GM18520 (cell line): ENCODE measurements around the gene OPA1.

Source experiments
- ATAC-seq: cut with Tn5 transposase; IDR thresholded peaks from one replicate; pipeline ENCODE4 v1.9.1; 2021; ENCODE audit not compliant: unreplicated experiment

OPA1 gene

GRCh38 chr3:193702967-193703366 lies 110.0 kb downstream of the OPA1 start:
- no peak for ATAC-seq

- ATAC-seq, result no peak
Measured at GRCh38 chr3:193704431-193704830, 111.4 kb downstream of the OPA1 start.

GRCh38 chr3:193708270-193708669 lies 115.3 kb downstream of the OPA1 start:
- no peak for ATAC-seq

GRCh38 chr3:193710286-193711165 lies 117.5 kb downstream of the OPA1 start:
- no peak for ATAC-seq

GRCh38 chr3:193711166-193711485 lies 118.1 kb downstream of the OPA1 start:
- no peak for ATAC-seq

GRCh38 chr3:193711523-193711963 lies 118.5 kb downstream of the OPA1 start:
- ATAC-seq, result no peak

- no peak for ATAC-seq
Measured at GRCh38 chr3:193711964-193712598, 119.1 kb downstream of the OPA1 start.

- ATAC-seq, result no peak
Measured at GRCh38 chr3:193712938-193713337, 119.9 kb downstream of the OPA1 start.

GRCh38 chr3:193714523-193715137 lies 121.6 kb downstream of the OPA1 start:
- no peak for ATAC-seq

GRCh38 chr3:193716150-193716549 lies 123.1 kb downstream of the OPA1 start:
- no peak for ATAC-seq

- ATAC-seq, result no peak
Measured at GRCh38 chr3:193719735-193720134, 126.7 kb downstream of the OPA1 start.

GRCh38 chr3:193720169-193720568 lies 127.2 kb downstream of the OPA1 start:
- ATAC-seq, result no peak

- ATAC-seq, result no peak
Measured at GRCh38 chr3:193722566-193722965, 129.6 kb downstream of the OPA1 start.

GRCh38 chr3:193727089-193727488 lies 134.1 kb downstream of the OPA1 start:
- ATAC-seq, result no peak

GRCh38 chr3:193728429-193729087 lies 135.6 kb downstream of the OPA1 start:
- no peak for ATAC-seq

- no peak for ATAC-seq
Measured at GRCh38 chr3:193729088-193729465, 136.1 kb downstream of the OPA1 start.

- ATAC-seq, result no peak
Measured at GRCh38 chr3:193729601-193730000, 136.6 kb downstream of the OPA1 start.

- no peak for ATAC-seq
Measured at GRCh38 chr3:193730511-193730910, 137.5 kb downstream of the OPA1 start.

- ATAC-seq, result no peak
Measured at GRCh38 chr3:193730976-193731375, 138.0 kb downstream of the OPA1 start.

GRCh38 chr3:193731656-193732055 lies 138.6 kb downstream of the OPA1 start:
- ATAC-seq, result no peak

GRCh38 chr3:193732391-193732790 lies 139.4 kb downstream of the OPA1 start:
- no peak for ATAC-seq

- ATAC-seq, result no peak
Measured at GRCh38 chr3:193732827-193733226, 139.8 kb downstream of the OPA1 start.
